M059J (cell line): ENCODE measurements around the gene COL6A1. TPM values are rescaled to one million over a fixed set of nuclear protein-coding genes. Genes with fewer than 3 reads are reported as not detected.
"Not testable (repeated sequence)": the region's sequence is repeated elsewhere in the genome, so short reads cannot be mapped to it uniquely, and the experiment has no call there.

Experiments
- DNase-seq: peaks from one replicate; pipeline ENCODE4 v3.0.0-alpha.2; 2012; ENCODE audit warnings: low read depth
- total RNA-seq: library from RNA; depleted of rRNA; stranded (reverse); fragments of >200 nt; shearing (Covaris generic); gene quantifications from 2 replicates; pipeline ENCODE4 v1.2.3, GENCODE V29; 2014

Gene COL6A1
- total RNA-seq, 1 experiment from 2014 or later, result 271 TPM

GRCh38 chr21:45966791-45967394, 14.7 kb upstream of the COL6A1 start:
- DNase-seq, result no peak

- DNase-seq, result no peak
Measured at GRCh38 chr21:45969921-45970673, 11.5 kb upstream of the COL6A1 start.

- DNase-seq, result peak; percentile 47
Measured at GRCh38 chr21:45970674-45971615, 10.6 kb upstream of the COL6A1 start.

- no peak for DNase-seq
Measured at GRCh38 chr21:45971616-45972352, 9.8 kb upstream of the COL6A1 start.

GRCh38 chr21:45972353-45972715, 9.2 kb upstream of the COL6A1 start:
- DNase-seq, result no peak

GRCh38 chr21:45972716-45973474, 8.7 kb upstream of the COL6A1 start:
- peak; percentile 24 for DNase-seq

GRCh38 chr21:45973475-45974072, 8.0 kb upstream of the COL6A1 start:
- DNase-seq, result peak; percentile 84

GRCh38 chr21:45974073-45975019, 7.2 kb upstream of the COL6A1 start:
- peak; percentile 95 for DNase-seq

- peak; percentile 82 for DNase-seq
Measured at GRCh38 chr21:45975020-45975666, 6.4 kb upstream of the COL6A1 start.

- DNase-seq, result not testable (repeated sequence)
Measured at GRCh38 chr21:45975667-45976409, 5.7 kb upstream of the COL6A1 start.

GRCh38 chr21:45976701-45977311, 4.8 kb upstream of the COL6A1 start:
- no peak for DNase-seq

GRCh38 chr21:45977396-45977795, 4.2 kb upstream of the COL6A1 start:
- DNase-seq, result no peak

GRCh38 chr21:45979141-45979631, 2.4 kb upstream of the COL6A1 start:
- DNase-seq, result no peak

- no peak for DNase-seq
Measured at GRCh38 chr21:45979651-45980050, 1.9 kb upstream of the COL6A1 start.

- DNase-seq, result no peak
Measured at GRCh38 chr21:45980271-45980670, 1.3 kb upstream of the COL6A1 start.

- DNase-seq, result no peak
Measured at GRCh38 chr21:45980697-45981096, 873 bp upstream of the COL6A1 start.

GRCh38 chr21:45982092-45982757, 655 bp downstream of the COL6A1 start:
- peak; percentile 34 for DNase-seq
